GM12872 (cell line): ENCODE measurements around the gene AK3.

Source experiments
- TF ChIP-seq, protein P1 (sequence below): IDR thresholded peaks from 3 replicates; pipeline ENCODE4 v1.5.1; 2011; ENCODE audit warnings: low read depth, mild to moderate bottlenecking, low read length, moderate library complexity; ENCODE audit not compliant: insufficient read depth

AK3 gene

GRCh38 chr9:4662989-4663792 is 77.8 kb downstream of the AK3 start:
- TF ChIP-seq, protein P1, sequence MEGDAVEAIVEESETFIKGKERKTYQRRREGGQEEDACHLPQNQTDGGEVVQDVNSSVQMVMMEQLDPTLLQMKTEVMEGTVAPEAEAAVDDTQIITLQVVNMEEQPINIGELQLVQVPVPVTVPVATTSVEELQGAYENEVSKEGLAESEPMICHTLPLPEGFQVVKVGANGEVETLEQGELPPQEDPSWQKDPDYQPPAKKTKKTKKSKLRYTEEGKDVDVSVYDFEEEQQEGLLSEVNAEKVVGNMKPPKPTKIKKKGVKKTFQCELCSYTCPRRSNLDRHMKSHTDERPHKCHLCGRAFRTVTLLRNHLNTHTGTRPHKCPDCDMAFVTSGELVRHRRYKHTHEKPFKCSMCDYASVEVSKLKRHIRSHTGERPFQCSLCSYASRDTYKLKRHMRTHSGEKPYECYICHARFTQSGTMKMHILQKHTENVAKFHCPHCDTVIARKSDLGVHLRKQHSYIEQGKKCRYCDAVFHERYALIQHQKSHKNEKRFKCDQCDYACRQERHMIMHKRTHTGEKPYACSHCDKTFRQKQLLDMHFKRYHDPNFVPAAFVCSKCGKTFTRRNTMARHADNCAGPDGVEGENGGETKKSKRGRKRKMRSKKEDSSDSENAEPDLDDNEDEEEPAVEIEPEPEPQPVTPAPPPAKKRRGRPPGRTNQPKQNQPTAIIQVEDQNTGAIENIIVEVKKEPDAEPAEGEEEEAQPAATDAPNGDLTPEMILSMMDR: no peak

- TF ChIP-seq, protein P1: peak; percentile 51
Observed at GRCh38 chr9:4662108-4662988, 78.7 kb downstream of the AK3 start, which contains the start of gene PLPP6. Gene PLPP6 (plus strand): TSS chr9:4662294. CDS start chr9:4662376, 82 bp downstream.

DNA sequence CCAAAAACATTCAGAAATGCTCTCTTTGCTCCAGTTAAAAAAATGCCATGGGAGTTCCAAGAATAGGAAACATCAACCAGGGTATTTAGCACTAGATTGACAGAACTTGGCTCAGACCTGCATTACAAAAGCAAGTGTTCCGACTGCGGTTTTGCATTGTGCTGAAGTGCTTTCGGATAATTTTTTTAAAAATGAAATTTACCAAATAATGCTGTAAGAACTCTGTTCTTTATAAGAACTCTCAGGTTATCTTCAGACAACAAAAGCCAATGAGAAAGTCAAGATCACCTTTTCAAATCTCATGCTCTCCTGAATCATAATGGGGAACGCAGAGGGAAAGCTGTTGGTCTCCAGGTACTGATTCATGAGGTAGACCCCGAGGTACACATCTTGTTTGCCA is 79.4 kb downstream of the AK3 start:
- TF ChIP-seq, protein P1: no peak

GRCh38 chr9:4661165-4661564 is 79.8 kb downstream of the AK3 start:
- TF ChIP-seq, protein P1: no peak
